Karpas-422 (cell line): ENCODE measurements around the gene MRPS21. TPM values are rescaled to one million over a fixed set of nuclear protein-coding genes. Genes with fewer than 3 reads are reported as not detected.

Source experiments
- DNase-seq: peaks from one replicate; pipeline ENCODE4 v3.0.0-alpha.2; 2015
- H2AFZ ChIP-seq: fragments of 200-600 bp; sonication (generic); 2 replicates; pipeline ENCODE4 v1.6.1; 2014; ENCODE audit warnings: antibody characterized with exemption, low read length, mixed read lengths
- H3K27ac ChIP-seq: fragments of 200-600 bp; sonication (generic); 2 replicates; pipeline ENCODE4 v1.5.1; 2014; ENCODE audit warnings: mild to moderate bottlenecking, low read length, moderate library complexity
- H3K27me3 ChIP-seq: fragments of 200-600 bp; sonication (generic); 2 replicates; pipeline ENCODE4 v1.6.1; 2014; ENCODE audit warnings: low read length, mixed read lengths
- H3K36me3 ChIP-seq: fragments of 200-600 bp; sonication (generic); 2 replicates; pipeline ENCODE4 v1.6.1; 2014; ENCODE audit warnings: low read length, mixed read lengths; ENCODE audit not compliant: insufficient read depth
- H3K4me1 ChIP-seq: fragments of 200-600 bp; sonication (generic); 2 replicates; pipeline ENCODE4 v1.6.1; 2014; ENCODE audit warnings: mild to moderate bottlenecking, low read length, mixed read lengths
- H3K4me2 ChIP-seq: fragments of 200-600 bp; sonication (generic); 2 replicates; pipeline ENCODE4 v1.6.1; 2014; ENCODE audit warnings: low read length, low read depth, mild to moderate bottlenecking; ENCODE audit not compliant: poor library complexity, severe bottlenecking
- H3K4me3 ChIP-seq: fragments of 200-600 bp; sonication (generic); 2 replicates; pipeline ENCODE4 v1.5.1; 2014; ENCODE audit warnings: mild to moderate bottlenecking, antibody characterized with exemption, low read length, mixed read lengths
- H3K79me2 ChIP-seq: fragments of 200-600 bp; sonication (generic); 2 replicates; pipeline ENCODE4 v1.6.1; 2014; ENCODE audit warnings: mild to moderate bottlenecking, low read length, mixed read lengths
- H3K9ac ChIP-seq: fragments of 200-600 bp; sonication (generic); 2 replicates; pipeline ENCODE4 v1.6.0; 2014; ENCODE audit warnings: low read length
- H3K9me2 ChIP-seq: fragments of 200-600 bp; sonication (generic), shearing (Covaris generic); replicated peaks from 2 replicates; pipeline ENCODE4 v1.6.0; 2014; ENCODE audit warnings: mild to moderate bottlenecking, low read length, moderate library complexity; ENCODE audit not compliant: insufficient read depth
- H3K9me3 ChIP-seq: fragments of 300-700, 200-600 bp; sonication (generic); 2 replicates; pipeline ENCODE4 v1.6.1; 2014; ENCODE audit warnings: low read length, mixed read lengths
- H4K20me1 ChIP-seq: fragments of 200-600 bp; sonication (generic); 2 replicates; pipeline ENCODE4 v1.6.1; 2014; ENCODE audit warnings: mild to moderate bottlenecking, antibody characterized with exemption, low read length, low read depth; ENCODE audit not compliant: insufficient read depth
- total RNA-seq: library from RNA; depleted of rRNA; stranded (reverse); fragments of >200 nt; shearing (Covaris generic); gene quantifications from 2 replicates; pipeline ENCODE4 v1.2.3, GENCODE V29; 2014; ENCODE audit warnings: low replicate concordance

The MRPS21 gene
- total RNA-seq, 1 experiment from 2014 or later, result 75.0 TPM

GRCh38 chr1:150269451-150269850, 24.2 kb upstream of the MRPS21 start:
- Histone ChIP-seq H3K27me3 (no peaks in the 10 kb centered on the region), H3K4me2 (peak overlapping the region; percentile 86), H3K36me3 (peaks cover 19% of the 10 kb centered on the region), H3K9me2 (no peaks in the 10 kb centered on the region), H3K27ac (no peak overlapping the region), H3K79me2 (peaks cover 22% of the 10 kb centered on the region), H2AFZ (0 out of 2 replicates have a peak overlapping the region, but pooled peaks have one; percentile 18), H3K4me1 (peaks cover 40% of the 10 kb centered on the region), H3K9me3 (no peaks in the 10 kb centered on the region), H3K9ac (peak overlapping the region; percentile 96), H3K4me3 (peak overlapping the region; percentile 93), H4K20me1 (peaks cover 4% of the 10 kb centered on the region; the same call in 1 of the 2 replicates)
- DNase-seq, result no peak

GRCh38 chr1:150271291-150271959, 22.2 kb upstream of the MRPS21 start:
- H3K36me3 ChIP-seq, result peaks cover 7% of the 10 kb centered on the region; the same call in 1 of the 2 replicates
- H4K20me1 ChIP-seq, result peaks cover 4% of the 10 kb centered on the region; the same call in 1 of the 2 replicates
- H3K9me3 ChIP-seq, result no peaks in the 10 kb centered on the region
- no peaks in the 10 kb centered on the region for H3K9me2 ChIP-seq
- H3K79me2 ChIP-seq, result peaks cover 22% of the 10 kb centered on the region
- no peak for DNase-seq
- no peak overlapping the region for H3K9ac ChIP-seq
- H3K27ac ChIP-seq, result no peak overlapping the region
- H3K4me3 ChIP-seq, result no peak overlapping the region
- H3K4me2 ChIP-seq, result no peak overlapping the region
- no peak overlapping the region for H2AFZ ChIP-seq
- H3K27me3 ChIP-seq, result no peaks in the 10 kb centered on the region
- peaks cover 40% of the 10 kb centered on the region for H3K4me1 ChIP-seq

- Histone ChIP-seq H3K36me3 (no peaks in the 10 kb centered on the region), H4K20me1 (no peaks in the 10 kb centered on the region), H3K4me2 (peak overlapping the region; percentile 81), H3K4me1 (peaks cover 28% of the 10 kb centered on the region), H3K79me2 (peaks cover 5% of the 10 kb centered on the region), H3K27ac (no peak overlapping the region), H3K4me3 (peak overlapping the region; percentile 68), H3K27me3 (no peaks in the 10 kb centered on the region), H2AFZ (no peak overlapping the region), H3K9me2 (no peaks in the 10 kb centered on the region), H3K9me3 (no peaks in the 10 kb centered on the region), H3K9ac (peak overlapping the region; percentile 66)
- no peak for DNase-seq
These were observed 20.4 kb upstream of the MRPS21 start for GRCh38 chr1:150273311-150273710.

GRCh38 chr1:150280138-150280707, 13.4 kb upstream of the MRPS21 start:
- H3K4me1 ChIP-seq, result peaks cover 8% of the 10 kb centered on the region; the same call in 1 of the 2 replicates
- H3K9me3 ChIP-seq, result no peaks in the 10 kb centered on the region
- no peak overlapping the region for H3K4me3 ChIP-seq
- no peak for DNase-seq
- no peak overlapping the region for H2AFZ ChIP-seq
- no peak overlapping the region for H3K27ac ChIP-seq
- H3K79me2 ChIP-seq, result no peaks in the 10 kb centered on the region
- no peak overlapping the region for H3K9ac ChIP-seq
- H3K27me3 ChIP-seq, result no peaks in the 10 kb centered on the region
- H4K20me1 ChIP-seq, result no peaks in the 10 kb centered on the region
- no peaks in the 10 kb centered on the region for H3K9me2 ChIP-seq
- H3K36me3 ChIP-seq, result no peaks in the 10 kb centered on the region
- no peak overlapping the region for H3K4me2 ChIP-seq

- Histone ChIP-seq H3K79me2 (no peaks in the 10 kb centered on the region), H3K27me3 (no peaks in the 10 kb centered on the region), H2AFZ (no peak overlapping the region), H3K36me3 (no peaks in the 10 kb centered on the region), H3K4me3 (no peak overlapping the region), H3K9me3 (no peaks in the 10 kb centered on the region), H4K20me1 (no peaks in the 10 kb centered on the region), H3K27ac (no peak overlapping the region), H3K4me1 (peaks cover 10% of the 10 kb centered on the region; the same call in 1 of the 2 replicates), H3K4me2 (peak overlapping the region; percentile 18), H3K9ac (no peak overlapping the region), H3K9me2 (no peaks in the 10 kb centered on the region)
- DNase-seq, result peak; percentile 89
These were observed 12.4 kb upstream of the MRPS21 start for GRCh38 chr1:150281221-150281757.

GRCh38 chr1:150281758-150282557, 11.7 kb upstream of the MRPS21 start, which contains the start of gene CIART:
TSS of gene CIART (plus strand) at chr1:150282554. CDS start at chr1:150283268, 714 bp downstream.
- Histone ChIP-seq H3K4me2 (peak within 1 kb of the TSS; percentile 18), H3K27ac (no peak within 1 kb of the TSS), H3K27me3 (no peaks in the 10 kb centered on the region), H3K9me2 (no peaks in the 10 kb centered on the region), H3K36me3 (no peaks in the 10 kb centered on the region), H2AFZ (no peak within 1 kb of the TSS), H3K4me1 (peaks cover 10% of the 10 kb centered on the region; the same call in 1 of the 2 replicates), H3K79me2 (no peaks in the 10 kb centered on the region), H3K9ac (no peak within 1 kb of the TSS), H3K9me3 (no peaks in the 10 kb centered on the region), H4K20me1 (no peaks in the 10 kb centered on the region), H3K4me3 (no peak within 1 kb of the TSS)
- peak; percentile 74 for DNase-seq

- H3K27ac ChIP-seq, result no peak overlapping the region
These were observed 11.1 kb upstream of the MRPS21 start for GRCh38 chr1:150282558-150282958.

More at GRCh38 chr1:150282558-150282958, 11.1 kb upstream of the MRPS21 start:
- DNase-seq, result no peak
- Histone ChIP-seq H3K4me1 (peaks cover 10% of the 10 kb centered on the region; the same call in 1 of the 2 replicates), H3K9me3 (no peaks in the 10 kb centered on the region), H3K36me3 (no peaks in the 10 kb centered on the region), H3K9me2 (no peaks in the 10 kb centered on the region), H2AFZ (no peak overlapping the region), H3K4me2 (no peak overlapping the region), H3K9ac (no peak overlapping the region), H3K27me3 (no peaks in the 10 kb centered on the region), H4K20me1 (no peaks in the 10 kb centered on the region), H3K79me2 (no peaks in the 10 kb centered on the region), H3K4me3 (no peak overlapping the region)
